Cardiac muscle cell (in vitro differentiated cells and primary cell): Measurements from ENCODE around the gene ASGR2. TPM values are rescaled to one million over a fixed set of nuclear protein-coding genes. Genes with fewer than 3 reads are reported as not detected.
A peak's percentile ranks its signal among the peaks of the same experiment; 100 is the strongest.
"Not testable (repeated sequence)": the region's sequence is repeated elsewhere in the genome, so short reads cannot be mapped to it uniquely, and the experiment has no call there.

Experiments
- DNase-seq, 2 donors: peaks; one replicate each; pipeline versions ENCODE4 v3.0.0 to v3.0.0-alpha.2; 2010 to 2017; ENCODE audit warnings: low read depth in 1 of 2, low spot score in 1 of 2
- H3K27ac ChIP-seq: fragments of 200-600 bp; sonication (generic); 2 replicates; pipeline ENCODE4 v1.5.1; 2016
- H3K27me3 ChIP-seq: fragments of 200-600 bp; sonication (generic); 2 replicates; pipeline ENCODE4 v1.6.0; 2016; ENCODE audit warnings: control low read depth
- H3K36me3 ChIP-seq: fragments of 200-600 bp; sonication (generic); 2 replicates; pipeline ENCODE4 v1.5.1; 2016; ENCODE audit warnings: control low read depth
- H3K4me1 ChIP-seq: fragments of 200-600 bp; sonication (generic); 2 replicates; pipeline ENCODE4 v1.8.1; 2017; ENCODE audit warnings: low read depth, mild to moderate bottlenecking, mixed run types
- H3K4me3 ChIP-seq: fragments of 200-600 bp; sonication (generic); 2 replicates; pipeline ENCODE4 v1.5.1; 2016; ENCODE audit warnings: mild to moderate bottlenecking
- H3K9me3 ChIP-seq: fragments of 200-600 bp; sonication (generic); 2 replicates; pipeline ENCODE4 v1.5.1; 2017; ENCODE audit warnings: low read depth, mild to moderate bottlenecking, control low read depth
- CTCF ChIP-seq: IDR thresholded peaks from 2 replicates; pipeline ENCODE4 v1.5.1; 2012; ENCODE audit warnings: low read depth, mild to moderate bottlenecking, low read length
- polyA plus RNA-seq: library from polyadenylated mRNA; unstranded; fragments of >200 nt; fragmentation: Nextera tagmentation; extraction: Ambion mirVana; gene quantifications from 2 replicates; pipeline ENCODE4 v1.2.1, GENCODE V29; 2016
- total RNA-seq: library from RNA; depleted of rRNA; stranded (reverse); fragments of >200 nt; gene quantifications from 2 replicates; pipeline ENCODE4 v1.2.3, GENCODE V29; 2016

Gene ASGR2
- total and polyA plus RNA-seq, 2 experiments from 2014 or later = 0.10 TPM; not detected in 1

GRCh38 chr17:7130621-7131422, 16.2 kb upstream of the ASGR2 start:
- no peak for TF ChIP-seq CTCF
- Histone ChIP-seq H3K4me1 (no peaks in the 10 kb centered on the region), H3K36me3 (no peaks in the 10 kb centered on the region), H3K27me3 (no peaks in the 10 kb centered on the region), H3K9me3 (no peaks in the 10 kb centered on the region), H3K4me3 (no peak overlapping the region), H3K27ac (no peak overlapping the region)
- DNase-seq = peak in 1 of 2 donors; percentile 12

- DNase-seq = no peak
- H3K4me3 ChIP-seq = no peak overlapping the region
- no peak overlapping the region for H3K27ac ChIP-seq
- no peak for TF ChIP-seq CTCF
- no peaks in the 10 kb centered on the region for H3K27me3 ChIP-seq
- no peaks in the 10 kb centered on the region for H3K4me1 ChIP-seq
- H3K36me3 ChIP-seq = no peaks in the 10 kb centered on the region
- H3K9me3 ChIP-seq = no peaks in the 10 kb centered on the region
Observed at GRCh38 chr17:7129311-7129710, 14.7 kb upstream of the ASGR2 start.

GRCh38 chr17:7128160-7128559, 13.5 kb upstream of the ASGR2 start:
- Histone ChIP-seq H3K36me3 (no peaks in the 10 kb centered on the region), H3K4me3 (no peak overlapping the region), H3K27me3 (no peaks in the 10 kb centered on the region), H3K4me1 (no peaks in the 10 kb centered on the region), H3K9me3 (no peaks in the 10 kb centered on the region), H3K27ac (no peak overlapping the region)
- DNase-seq = no peak
- TF ChIP-seq CTCF = no peak

GRCh38 chr17:7127501-7127900, 12.9 kb upstream of the ASGR2 start:
- not testable (repeated sequence) for H3K4me3 ChIP-seq, H3K27ac ChIP-seq, H3K36me3 ChIP-seq, H3K27me3 ChIP-seq, H3K9me3 ChIP-seq, H3K4me1 ChIP-seq, DNase-seq

GRCh38 chr17:7126386-7126785, 11.8 kb upstream of the ASGR2 start:
- not testable (repeated sequence) for H3K4me1 ChIP-seq, H3K36me3 ChIP-seq, H3K9me3 ChIP-seq, H3K27ac ChIP-seq, H3K27me3 ChIP-seq, H3K4me3 ChIP-seq, DNase-seq

GRCh38 chr17:7124923-7125322, 10.3 kb upstream of the ASGR2 start:
- no peak for TF ChIP-seq CTCF

GRCh38 chr17:7123844-7124243, 9.2 kb upstream of the ASGR2 start:
- Histone ChIP-seq H3K27me3 (no peaks in the 10 kb centered on the region), H3K9me3 (no peaks in the 10 kb centered on the region), H3K4me1 (no peaks in the 10 kb centered on the region), H3K27ac (no peak overlapping the region), H3K36me3 (no peaks in the 10 kb centered on the region), H3K4me3 (no peak overlapping the region)
- DNase-seq = no peak
- TF ChIP-seq CTCF = no peak

More at GRCh38 chr17:7124923-7125322, 10.3 kb upstream of the ASGR2 start:
- Histone ChIP-seq H3K27me3 (no peaks in the 10 kb centered on the region), H3K4me1 (no peaks in the 10 kb centered on the region), H3K27ac (no peak overlapping the region), H3K9me3 (no peaks in the 10 kb centered on the region), H3K36me3 (no peaks in the 10 kb centered on the region), H3K4me3 (no peak overlapping the region)
- no peak for DNase-seq
